Thymus (tissue), 11 donors: ENCODE measurements around the gene APMAP. TPM values are rescaled to one million over a fixed set of nuclear protein-coding genes. Genes with fewer than 3 reads are reported as not detected.

Experiments
- DNase-seq, 9 donors: peaks; one replicate each; pipeline ENCODE4 v3.0.0-alpha.2; 2013; ENCODE audit warnings: low spot score in 9 of 9, low read depth in 6 of 9, missing footprints in 1 of 9
- H3K27ac ChIP-seq, 2 donors: one replicate each; pipeline ENCODE4 v1.5.1; 2013; ENCODE audit warnings: control low read depth in 1 of 2, low read depth in 1 of 2, low read length in 1 of 2, mild to moderate bottlenecking in 1 of 2, moderate library complexity in 1 of 2
- H3K27me3 ChIP-seq, 2 donors: one replicate each; pipeline ENCODE4 v1.5.1; 2013; ENCODE audit warnings: low read length in 1 of 2; ENCODE audit not compliant: control insufficient read depth in 2 of 2, insufficient read depth in 1 of 2
- H3K36me3 ChIP-seq, 2 donors: one replicate each; pipeline ENCODE4 v1.5.1; 2013; ENCODE audit warnings: low read length in 1 of 2, mild to moderate bottlenecking in 1 of 2, moderate library complexity in 1 of 2; ENCODE audit not compliant: control insufficient read depth in 2 of 2, insufficient read depth in 2 of 2
- H3K4me1 ChIP-seq, 2 donors: one replicate each; pipeline ENCODE4 v1.5.1; 2013; ENCODE audit warnings: low read length in 2 of 2; ENCODE audit not compliant: control insufficient read depth in 2 of 2, insufficient read depth in 2 of 2
- H3K4me3 ChIP-seq, 2 donors: one replicate each; pipeline ENCODE4 v1.5.1; 2013; ENCODE audit warnings: low read length in 2 of 2, control low read depth in 1 of 2, mild to moderate bottlenecking in 1 of 2
- H3K9me3 ChIP-seq, 2 donors: one replicate each; pipeline ENCODE4 v1.5.1; 2013; ENCODE audit warnings: low read length in 1 of 2, mild to moderate bottlenecking in 1 of 2; ENCODE audit not compliant: control insufficient read depth in 2 of 2, insufficient read depth in 1 of 2
- WGBS: extraction: QIAGEN DNeasy Blood & Tissue Kit; methylation state at CpG from one replicate; pipeline ENCODE4 v1.1.7; 2013; 5-methylcytosine and 5-hydroxymethylcytosine counted together
- polyA plus RNA-seq: library from polyadenylated mRNA; stranded (reverse); fragments of 200-250 nt; gene quantifications from one replicate; pipeline ENCODE4 v1.2.3, GENCODE V29; 2013
- total RNA-seq: library from RNA; stranded (reverse); fragments of 120-200 nt; gene quantifications from one replicate; pipeline ENCODE4 v1.2.4, GENCODE V29; 2013
- donor health status: healthy.

APMAP gene
- total and polyA plus RNA-seq, 2 donors, result 49.3 to 53.4 TPM

GRCh38 chr20:25013478-25014380 lies 21.2 kb upstream of the APMAP start:
- DNase-seq, result no peak
- Histone ChIP-seq H3K9me3 (no peaks in the 10 kb centered on the region), H3K4me1 (peaks cover 0 to 7% of the 10 kb centered on the region in 2 donors), H3K27me3 (no peaks in the 10 kb centered on the region), H3K36me3 (peaks cover 33 to 67% of the 10 kb centered on the region in 2 donors), H3K27ac (no peak overlapping the region), H3K4me3 (no peak overlapping the region)
- 94% methylated on average over 25 of the region's 25 CpGs for WGBS

GRCh38 chr20:25012616-25013189 lies 20.2 kb upstream of the APMAP start:
- Histone ChIP-seq H3K4me1 (peaks cover 0 to 3% of the 10 kb centered on the region in 2 donors), H3K27me3 (no peaks in the 10 kb centered on the region), H3K27ac (no peak overlapping the region), H3K4me3 (no peak overlapping the region), H3K9me3 (no peaks in the 10 kb centered on the region), H3K36me3 (peaks cover 40 to 77% of the 10 kb centered on the region in 2 donors)
- DNase-seq, result no peak
- WGBS, result 97% methylated on average over 21 of the region's 21 CpGs

GRCh38 chr20:25011831-25012241 lies 19.3 kb upstream of the APMAP start:
- H3K27ac ChIP-seq, result no peak overlapping the region
- peaks cover 0 to 3% of the 10 kb centered on the region in 2 donors for H3K4me1 ChIP-seq
- no peak overlapping the region for H3K4me3 ChIP-seq
- H3K9me3 ChIP-seq, result no peaks in the 10 kb centered on the region
- 97% methylated on average over 12 of the region's 12 CpGs for WGBS
- peaks cover 47 to 86% of the 10 kb centered on the region in 2 donors for H3K36me3 ChIP-seq
- no peak for DNase-seq
- H3K27me3 ChIP-seq, result no peaks in the 10 kb centered on the region

- Histone ChIP-seq H3K27me3 (no peaks in the 10 kb centered on the region), H3K4me1 (no peaks in the 10 kb centered on the region), H3K4me3 (no peak overlapping the region), H3K9me3 (no peaks in the 10 kb centered on the region), H3K27ac (no peak overlapping the region), H3K36me3 (peaks cover 51 to 87% of the 10 kb centered on the region in 2 donors)
- 98% methylated on average over 6 of the region's 6 CpGs for whole genome bisulfite sequencing
- DNase-seq, result no peak
Measured at GRCh38 chr20:25011261-25011660, 18.7 kb upstream of the APMAP start.

- Histone ChIP-seq H3K9me3 (no peaks in the 10 kb centered on the region), H3K36me3 (peaks cover 53 to 81% of the 10 kb centered on the region in 2 donors), H3K27ac (no peak overlapping the region), H3K4me3 (no peak overlapping the region), H3K27me3 (no peaks in the 10 kb centered on the region), H3K4me1 (no peaks in the 10 kb centered on the region)
- whole genome bisulfite sequencing, result 96% methylated on average over 10 of the region's 10 CpGs
- no peak for DNase-seq
Measured at GRCh38 chr20:25009218-25010145, 16.9 kb upstream of the APMAP start.

DNA sequence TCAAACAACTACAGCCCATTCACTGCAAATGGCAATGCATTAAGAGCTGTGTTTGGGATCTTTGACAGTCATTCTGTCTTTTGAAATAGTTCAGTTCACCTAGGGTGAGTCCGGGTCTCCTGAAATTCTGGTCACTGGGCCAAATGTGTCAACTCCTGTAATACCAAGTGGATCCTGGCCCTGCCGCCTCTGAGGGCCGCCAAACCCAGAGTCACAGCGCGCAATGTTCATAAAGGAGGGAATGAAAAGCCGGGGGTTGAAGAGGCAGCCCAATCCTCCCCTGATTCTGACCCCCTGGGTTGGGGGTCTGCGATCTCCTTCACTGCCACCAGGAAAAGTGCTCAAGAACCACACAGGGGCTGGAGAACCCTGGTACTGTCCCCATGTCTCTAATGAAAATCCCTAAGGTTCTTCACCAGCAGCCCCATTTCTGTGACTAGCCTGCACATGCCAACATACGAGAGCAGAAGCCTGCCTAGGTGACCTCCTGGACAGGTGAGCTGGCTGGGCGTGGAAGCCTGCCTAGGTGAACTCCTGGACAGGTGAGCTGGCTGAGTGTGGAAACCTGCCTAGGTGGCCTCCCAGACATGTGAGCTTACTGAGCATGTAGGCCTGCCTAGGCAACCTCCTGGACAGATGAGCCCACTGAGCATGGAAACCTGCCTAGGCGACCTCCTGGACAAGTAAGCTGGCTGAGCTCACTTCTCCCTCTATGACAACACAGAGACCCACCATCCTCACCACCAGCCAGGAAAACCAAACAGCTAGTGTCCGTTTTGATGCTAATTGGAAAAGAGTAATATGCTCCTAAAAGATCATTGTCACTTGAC lies 16.1 kb upstream of the APMAP start:
- no peak for DNase-seq
- 96% methylated on average over 11 of the region's 11 CpGs for WGBS
- Histone ChIP-seq H3K27me3 (no peaks in the 10 kb centered on the region), H3K36me3 (peaks cover 51 to 74% of the 10 kb centered on the region in 2 donors), H3K4me3 (no peak overlapping the region), H3K9me3 (no peaks in the 10 kb centered on the region), H3K4me1 (no peaks in the 10 kb centered on the region), H3K27ac (no peak overlapping the region)

DNA sequence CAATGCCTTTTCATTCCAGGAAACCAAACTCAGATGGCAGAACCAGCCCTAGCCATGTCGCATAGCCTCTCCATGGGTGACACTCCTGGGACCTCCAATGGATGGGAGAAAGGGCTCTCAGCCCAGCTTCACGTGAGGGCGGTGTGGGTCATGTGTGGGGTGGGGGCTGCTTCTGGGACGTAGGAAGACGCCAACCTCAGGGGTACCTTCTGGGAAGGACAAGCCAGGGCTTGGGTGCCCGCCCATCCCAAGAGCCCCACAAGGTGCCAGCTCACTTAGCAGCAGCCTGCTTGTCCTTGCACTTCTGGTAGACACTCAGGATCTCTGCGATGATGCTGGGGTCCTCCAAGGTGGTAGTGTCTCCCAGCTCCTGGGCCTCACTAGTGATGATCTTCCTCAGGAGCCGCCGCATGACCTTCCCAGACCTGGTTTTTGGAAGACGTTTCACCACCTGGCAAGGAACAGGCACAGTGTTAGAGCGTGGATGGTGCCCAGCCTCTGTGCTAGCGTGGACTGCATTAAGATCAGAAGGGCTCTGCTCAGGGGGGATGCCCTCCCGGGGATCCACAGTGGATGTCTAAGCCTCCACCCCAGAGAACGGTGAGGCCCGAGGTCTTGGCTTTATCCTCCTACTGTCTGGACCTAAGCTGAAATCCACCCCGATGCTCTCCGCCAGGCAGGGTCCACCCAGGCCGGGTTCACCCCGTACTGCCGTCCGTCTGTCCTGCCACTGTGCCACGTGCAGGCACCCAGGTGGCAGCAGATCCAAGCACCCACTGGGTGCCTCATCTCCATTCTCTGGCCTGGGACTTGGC lies 15.1 kb upstream of the APMAP start:
- Histone ChIP-seq H3K36me3 (peaks cover 47 to 65% of the 10 kb centered on the region in 2 donors), H3K4me3 (no peak overlapping the region), H3K27me3 (no peaks in the 10 kb centered on the region), H3K4me1 (no peaks in the 10 kb centered on the region), H3K9me3 (no peaks in the 10 kb centered on the region), H3K27ac (no peak overlapping the region)
- DNase-seq, result no peak
- 97% methylated on average over 22 of the region's 22 CpGs for WGBS
